ENCODE results near the gene TLR2.

Gene TLR2

GRCh38 chr4:153735906-153736461, 51.9 kb downstream of the TLR2 start:
- no peak for DNase-seq

GRCh38 chr4:153741541-153741940, 57.5 kb downstream of the TLR2 start:
- no peak for DNase-seq

DNA sequence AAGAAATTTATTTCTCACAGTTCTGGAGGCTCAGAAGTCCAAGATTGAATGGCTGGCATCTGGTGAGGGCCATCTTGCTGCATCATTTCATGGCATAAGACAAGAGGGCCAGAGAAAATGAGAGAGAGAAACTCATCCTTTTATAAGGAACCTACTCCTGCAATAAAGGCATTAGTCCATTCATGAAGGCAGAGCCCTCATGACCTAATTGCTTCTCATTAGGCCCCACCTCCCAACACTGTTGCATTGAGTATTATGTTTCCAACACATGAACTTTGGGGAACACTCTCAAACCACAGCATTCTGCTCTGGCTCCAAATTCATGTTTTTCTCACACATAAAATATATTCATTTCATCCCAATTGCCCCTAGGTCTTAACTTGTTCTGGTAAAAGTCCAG, 61.6 kb downstream of the TLR2 start:
- DNase-seq = no peak

GRCh38 chr4:153747406-153747955, 63.4 kb downstream of the TLR2 start:
- no peak for DNase-seq

- no peak for DNase-seq
Observed at GRCh38 chr4:153748378-153748777, 64.3 kb downstream of the TLR2 start.

DNA sequence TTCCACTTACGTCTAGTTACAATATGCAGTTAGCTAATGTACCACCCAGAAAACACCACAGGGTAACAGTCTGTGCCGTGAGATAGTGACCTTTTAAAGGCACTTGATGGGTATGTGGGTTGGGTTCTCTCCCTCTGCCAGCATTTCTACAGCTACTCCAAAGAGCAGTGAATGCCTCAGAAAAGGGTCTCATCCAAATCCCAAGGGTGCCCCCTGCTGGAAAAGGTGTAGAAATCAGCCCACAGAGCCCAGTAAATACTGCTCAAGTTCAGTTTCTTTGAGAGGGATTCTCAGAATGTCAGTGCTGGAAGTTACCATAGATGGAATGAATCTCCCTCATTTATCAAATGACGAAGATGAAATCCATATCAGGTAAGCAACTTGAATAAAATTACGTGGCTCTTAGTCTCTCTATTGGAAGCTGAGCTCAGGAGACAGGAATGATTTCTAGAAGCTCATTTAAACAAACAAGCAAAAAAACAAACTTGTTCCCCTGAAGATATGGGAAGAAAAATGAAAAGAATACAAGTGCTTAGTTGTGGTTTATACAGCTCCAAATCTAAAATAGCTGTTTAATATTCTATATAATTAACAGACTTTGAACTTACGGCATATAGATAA, 66.2 kb downstream of the TLR2 start:
- DNase-seq = peak in 3 of 4 experiments; percentile 7 to 27 (median 23)

DNA sequence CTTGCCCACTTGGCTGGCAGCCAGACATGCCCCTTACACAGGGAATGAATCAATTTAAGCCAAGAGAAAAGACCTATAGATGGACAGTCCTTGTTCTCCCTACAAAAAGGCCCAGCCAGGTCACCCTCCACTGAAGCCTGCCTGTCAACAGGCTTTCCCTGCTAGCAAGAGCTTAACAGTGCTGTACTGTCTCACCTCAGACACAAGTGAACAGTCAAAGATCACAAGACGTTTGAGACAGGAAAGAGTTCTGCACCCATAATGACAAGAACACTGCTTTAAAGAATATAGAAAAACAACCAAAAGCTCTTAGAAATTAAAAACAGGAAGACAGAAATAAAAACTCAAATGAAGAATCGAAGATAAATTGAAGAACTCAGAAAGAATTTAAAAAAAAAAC, 71.1 kb downstream of the TLR2 start:
- DNase-seq = no peak
